Measurements from ENCODE around the gene AVEN.

Gene AVEN

DNA sequence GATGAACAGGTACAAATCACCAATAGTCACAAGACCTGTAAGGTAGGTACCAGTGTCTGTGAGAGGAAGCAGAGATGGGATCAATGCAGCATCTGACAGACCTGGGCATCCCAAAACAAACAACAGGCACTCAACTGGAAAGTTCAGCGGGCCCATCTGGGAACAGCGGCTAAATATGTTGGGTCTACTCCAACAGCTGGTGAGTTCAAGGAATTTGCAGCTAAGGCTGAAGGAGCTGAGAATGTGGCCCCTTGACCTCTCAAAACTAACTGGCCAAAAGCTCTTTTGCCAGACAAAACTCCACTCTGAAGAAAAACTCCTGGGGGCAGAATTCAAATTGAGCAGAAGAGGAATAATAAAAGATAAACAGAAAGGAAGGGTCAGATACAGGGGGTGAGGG is 24.4 kb downstream of the AVEN start:
- H3F3A ChIP-seq (ENCODE audit: insufficient read depth, low read length) = no peaks in the 10 kb centered on the region
- H3K9me3 ChIP-seq (replicated peaks; ENCODE audit: insufficient read depth, low read length) = no peaks in the 10 kb centered on the region
- no peaks in the 10 kb centered on the region for H3K79me2 ChIP-seq (ENCODE audit: low read length)
- H3K36me3 ChIP-seq (replicated peaks; ENCODE audit: insufficient read depth, low read length) = no peaks in the 10 kb centered on the region
- H3K9ac ChIP-seq (ENCODE audit: low read length) = no peak overlapping the region
- no peak overlapping the region for H3K27ac ChIP-seq (ENCODE audit: low read length)
- no peaks in the 10 kb centered on the region for H4K20me1 ChIP-seq (ENCODE audit: insufficient read depth, low read length)
- no peak overlapping the region for H3K4me2 ChIP-seq (ENCODE audit: low read depth, low read length)
- no peak overlapping the region for H2AFZ ChIP-seq (ENCODE audit: low read length)
- TF ChIP-seq EZH2phosphoT487 (IDR thresholded peaks at IDR 0.05; ENCODE audit: low read length) (no peak), EZH2 (optimal IDR thresholded peaks at IDR 0.05; ENCODE audit: low read depth, low read length) (no peak)
- TF ChIP-seq, protein P1, sequence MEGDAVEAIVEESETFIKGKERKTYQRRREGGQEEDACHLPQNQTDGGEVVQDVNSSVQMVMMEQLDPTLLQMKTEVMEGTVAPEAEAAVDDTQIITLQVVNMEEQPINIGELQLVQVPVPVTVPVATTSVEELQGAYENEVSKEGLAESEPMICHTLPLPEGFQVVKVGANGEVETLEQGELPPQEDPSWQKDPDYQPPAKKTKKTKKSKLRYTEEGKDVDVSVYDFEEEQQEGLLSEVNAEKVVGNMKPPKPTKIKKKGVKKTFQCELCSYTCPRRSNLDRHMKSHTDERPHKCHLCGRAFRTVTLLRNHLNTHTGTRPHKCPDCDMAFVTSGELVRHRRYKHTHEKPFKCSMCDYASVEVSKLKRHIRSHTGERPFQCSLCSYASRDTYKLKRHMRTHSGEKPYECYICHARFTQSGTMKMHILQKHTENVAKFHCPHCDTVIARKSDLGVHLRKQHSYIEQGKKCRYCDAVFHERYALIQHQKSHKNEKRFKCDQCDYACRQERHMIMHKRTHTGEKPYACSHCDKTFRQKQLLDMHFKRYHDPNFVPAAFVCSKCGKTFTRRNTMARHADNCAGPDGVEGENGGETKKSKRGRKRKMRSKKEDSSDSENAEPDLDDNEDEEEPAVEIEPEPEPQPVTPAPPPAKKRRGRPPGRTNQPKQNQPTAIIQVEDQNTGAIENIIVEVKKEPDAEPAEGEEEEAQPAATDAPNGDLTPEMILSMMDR (IDR thresholded peaks at IDR 0.05; ENCODE audit: low read length) = no peak
- H3K9me2 ChIP-seq (replicated peaks; ENCODE audit: insufficient read depth, low read length) = no peaks in the 10 kb centered on the region
- DNase-seq = no peak
- no peaks in the 10 kb centered on the region for H3K4me1 ChIP-seq (ENCODE audit: low read length)
- H3K4me3 ChIP-seq (ENCODE audit: low read length) = no peak overlapping the region
- H3K27me3 ChIP-seq (replicated peaks; ENCODE audit: insufficient read depth, low read length) = no peaks in the 10 kb centered on the region

DNA sequence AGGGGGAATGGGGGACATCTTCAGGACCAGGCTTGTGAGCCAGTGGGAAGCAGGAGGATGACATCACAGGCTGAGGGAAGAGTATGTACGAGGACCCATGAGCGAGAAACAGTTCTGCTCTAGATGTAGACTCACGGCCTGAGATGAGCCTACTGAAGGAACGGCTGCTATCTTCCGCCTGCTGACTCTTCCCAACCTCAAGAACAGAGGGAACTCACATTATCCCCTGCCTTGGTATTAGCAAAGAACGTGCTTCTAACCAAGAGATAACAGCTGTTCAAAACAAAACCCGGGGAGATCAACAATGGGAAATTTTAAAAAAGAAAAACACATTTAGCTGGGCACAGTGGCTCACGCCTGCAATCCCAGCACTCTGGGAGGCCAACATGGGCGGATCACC is 25.3 kb downstream of the AVEN start:
- Histone ChIP-seq H3F3A (ENCODE audit: insufficient read depth, low read length) (no peaks in the 10 kb centered on the region), H3K4me2 (ENCODE audit: low read depth, low read length) (no peak overlapping the region), H3K4me1 (ENCODE audit: low read length) (no peaks in the 10 kb centered on the region), H2AFZ (ENCODE audit: low read length) (no peak overlapping the region), H4K20me1 (ENCODE audit: insufficient read depth, low read length) (no peaks in the 10 kb centered on the region), H3K27ac (ENCODE audit: low read length) (no peak overlapping the region), H3K9me3 (replicated peaks; ENCODE audit: insufficient read depth, low read length) (no peaks in the 10 kb centered on the region), H3K4me3 (ENCODE audit: low read length) (no peak overlapping the region), H3K36me3 (replicated peaks; ENCODE audit: insufficient read depth, low read length) (no peaks in the 10 kb centered on the region), H3K79me2 (ENCODE audit: low read length) (no peaks in the 10 kb centered on the region), H3K27me3 (replicated peaks; ENCODE audit: insufficient read depth, low read length) (no peaks in the 10 kb centered on the region), H3K9ac (ENCODE audit: low read length) (no peak overlapping the region), H3K9me2 (replicated peaks; ENCODE audit: insufficient read depth, low read length) (no peaks in the 10 kb centered on the region)
- no peak for DNase-seq
- TF ChIP-seq EZH2phosphoT487 (IDR thresholded peaks at IDR 0.05; ENCODE audit: low read length) (no peak), EZH2 (optimal IDR thresholded peaks at IDR 0.05; ENCODE audit: low read depth, low read length) (no peak)
- TF ChIP-seq, protein P1 (IDR thresholded peaks at IDR 0.05; ENCODE audit: low read length) = no peak

DNA sequence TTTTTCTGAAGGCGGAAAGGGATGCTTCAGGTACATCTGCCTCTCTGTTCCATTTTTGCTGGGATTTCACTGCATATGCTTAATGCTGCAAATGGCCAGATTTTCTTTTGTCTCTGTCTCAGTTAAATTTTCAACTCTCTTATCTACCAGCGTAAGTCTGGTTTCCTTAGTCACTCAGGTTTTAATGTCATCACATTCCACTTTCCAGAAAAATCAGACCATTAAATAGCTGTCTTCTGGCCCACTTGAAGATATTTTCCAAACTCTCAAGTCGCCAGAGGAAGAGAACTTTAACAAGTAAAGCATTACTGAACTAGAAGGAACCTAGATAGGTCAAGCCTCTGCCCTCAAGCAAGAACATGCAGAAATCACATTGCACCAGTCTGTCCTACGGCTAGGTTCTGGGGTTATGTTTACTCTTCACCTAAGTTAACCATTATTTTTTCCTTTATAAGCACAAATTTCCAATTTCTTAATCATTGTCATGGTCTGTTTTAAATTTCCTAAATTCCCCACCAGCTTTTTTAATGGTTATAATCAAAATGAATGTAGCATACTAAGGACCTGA is 26.5 kb downstream of the AVEN start:
- no peaks in the 10 kb centered on the region for H3K9me2 ChIP-seq (replicated peaks; ENCODE audit: insufficient read depth, low read length)
- no peak overlapping the region for H2AFZ ChIP-seq (ENCODE audit: low read length)
- no peaks in the 10 kb centered on the region for H3F3A ChIP-seq (ENCODE audit: insufficient read depth, low read length)
- H3K4me3 ChIP-seq (ENCODE audit: low read length) = no peak overlapping the region
- no peaks in the 10 kb centered on the region for H3K79me2 ChIP-seq (ENCODE audit: low read length)
- no peak overlapping the region for H3K27ac ChIP-seq (ENCODE audit: low read length)
- DNase-seq = no peak
- no peaks in the 10 kb centered on the region for H4K20me1 ChIP-seq (ENCODE audit: insufficient read depth, low read length)
- TF ChIP-seq, protein P1 (IDR thresholded peaks at IDR 0.05; ENCODE audit: low read length) = no peak
- TF ChIP-seq EZH2phosphoT487 (IDR thresholded peaks at IDR 0.05; ENCODE audit: low read length) (no peak), EZH2 (optimal IDR thresholded peaks at IDR 0.05; ENCODE audit: low read depth, low read length) (no peak)
- H3K36me3 ChIP-seq (replicated peaks; ENCODE audit: insufficient read depth, low read length) = no peaks in the 10 kb centered on the region
- no peaks in the 10 kb centered on the region for H3K4me1 ChIP-seq (ENCODE audit: low read length)
- H3K27me3 ChIP-seq (replicated peaks; ENCODE audit: insufficient read depth, low read length) = no peaks in the 10 kb centered on the region
- no peaks in the 10 kb centered on the region for H3K9me3 ChIP-seq (replicated peaks; ENCODE audit: insufficient read depth, low read length)
- H3K4me2 ChIP-seq (ENCODE audit: low read depth, low read length) = no peak overlapping the region
- H3K9ac ChIP-seq (ENCODE audit: low read length) = no peak overlapping the region
